H9 (cell line): ENCODE measurements around the gene CXCL8. TPM values are rescaled to one million over a fixed set of nuclear protein-coding genes. Genes with fewer than 3 reads are reported as not detected.

Source experiments
- DNase-seq: peaks from one replicate; pipeline ENCODE4 v3.0.0-alpha.2; 2017
- H2AFZ ChIP-seq: one replicate; pipeline ENCODE4 v1.6.1; 2013; ENCODE audit warnings: mild to moderate bottlenecking, low read length, control low read depth, moderate library complexity
- H2AK5ac ChIP-seq: 2 replicates; pipeline ENCODE4 v1.6.1; 2013; ENCODE audit warnings: low read length, control low read depth, mixed read lengths; ENCODE audit not compliant: insufficient read length
- H2BK120ac ChIP-seq: one replicate; pipeline ENCODE4 v1.6.1; 2013; ENCODE audit warnings: low read depth, mild to moderate bottlenecking, low read length, control low read depth, inconsistent platforms; ENCODE audit not compliant: poor library complexity, severe bottlenecking
- H2BK12ac ChIP-seq: 2 replicates; pipeline ENCODE4 v1.6.1; 2013; ENCODE audit warnings: low read length, control low read depth, mixed read lengths, low read depth; ENCODE audit not compliant: insufficient read length
- H2BK15ac ChIP-seq: 2 replicates; pipeline ENCODE4 v1.6.1; 2013; ENCODE audit warnings: low read depth, low read length, control low read depth
- H2BK20ac ChIP-seq: one replicate; pipeline ENCODE4 v1.6.1; 2013; ENCODE audit warnings: low read depth, mild to moderate bottlenecking, low read length, control low read depth, inconsistent platforms; ENCODE audit not compliant: poor library complexity, severe bottlenecking
- H2BK5ac ChIP-seq: 2 replicates; pipeline ENCODE4 v1.6.1; 2013; ENCODE audit warnings: low read length, control low read depth, mixed read lengths; ENCODE audit not compliant: insufficient read length
- H3K14ac ChIP-seq: 2 replicates; pipeline ENCODE4 v1.6.1; 2013; ENCODE audit warnings: low read length, control low read depth; ENCODE audit not compliant: insufficient read depth
- H3K18ac ChIP-seq: 2 replicates; pipeline ENCODE4 v1.6.1; 2013; ENCODE audit warnings: low read depth, mild to moderate bottlenecking, mixed read lengths, low read length, control low read depth; ENCODE audit not compliant: insufficient read length
- H3K23ac ChIP-seq: 2 replicates; pipeline ENCODE4 v1.6.1; 2013; ENCODE audit warnings: low read length, control low read depth, mixed read lengths, low read depth; ENCODE audit not compliant: insufficient read length
- H3K23me2 ChIP-seq: 2 replicates; pipeline ENCODE4 v1.6.1; 2013; ENCODE audit warnings: low read depth, mild to moderate bottlenecking, mixed read lengths, low read length, control low read depth; ENCODE audit not compliant: insufficient read length, poor library complexity, severe bottlenecking
- H3K27ac ChIP-seq: 2 replicates; pipeline ENCODE4 v1.5.1; 2013; ENCODE audit warnings: low read length, control low read depth, mixed read lengths, low read depth; ENCODE audit not compliant: insufficient read length
- H3K27me3 ChIP-seq: 2 replicates; pipeline ENCODE4 v1.6.1; 2013; ENCODE audit warnings: low read length, control low read depth, inconsistent platforms; ENCODE audit not compliant: insufficient read depth
- H3K4ac ChIP-seq: 2 replicates; pipeline ENCODE4 v1.6.1; 2013; ENCODE audit warnings: low read depth, mild to moderate bottlenecking, control low read depth, inconsistent platforms, low read length, moderate library complexity
- H3K4me1 ChIP-seq: 2 replicates; pipeline ENCODE4 v1.6.1; 2013; ENCODE audit warnings: low read length, control low read depth, inconsistent platforms; ENCODE audit not compliant: insufficient read depth
- H3K4me2 ChIP-seq: 2 replicates; pipeline ENCODE4 v1.6.1; 2013; ENCODE audit warnings: low read length, control low read depth, mixed read lengths; ENCODE audit not compliant: insufficient read length, insufficient read depth
- H3K56ac ChIP-seq: 2 replicates; pipeline ENCODE4 v1.6.1; 2013; ENCODE audit warnings: low read depth, mild to moderate bottlenecking, mixed read lengths, low read length, control low read depth; ENCODE audit not compliant: insufficient read length
- H3K79me1 ChIP-seq: 2 replicates; pipeline ENCODE4 v1.6.1; 2013; ENCODE audit warnings: low read depth, mild to moderate bottlenecking, moderate library complexity, low read length, control low read depth, inconsistent platforms; ENCODE audit not compliant: insufficient read depth, poor library complexity, severe bottlenecking
- H3K79me2 ChIP-seq: 2 replicates; pipeline ENCODE4 v1.6.1; 2013; ENCODE audit warnings: low read length, control low read depth, inconsistent platforms; ENCODE audit not compliant: insufficient read depth
- H3K9ac ChIP-seq: 2 replicates; pipeline ENCODE4 v1.6.1; 2013; ENCODE audit warnings: low read length, control low read depth, mixed read lengths; ENCODE audit not compliant: insufficient read length; ENCODE audit errors: extremely low read depth
- H3K9me3 ChIP-seq: one replicate; pipeline ENCODE4 v1.6.1; 2013; ENCODE audit warnings: low read depth, low read length, inconsistent platforms; ENCODE audit not compliant: control insufficient read depth
- H3T11ph ChIP-seq: one replicate; pipeline ENCODE4 v1.6.1; 2013; ENCODE audit warnings: mild to moderate bottlenecking, low read length, control low read depth, inconsistent platforms
- H4K20me1 ChIP-seq: one replicate; pipeline ENCODE4 v1.6.1; 2013; ENCODE audit not compliant: control insufficient read depth, insufficient read length, insufficient read depth
- H4K5ac ChIP-seq: 2 replicates; pipeline ENCODE4 v1.6.1; 2013; ENCODE audit warnings: low read depth, mild to moderate bottlenecking, mixed read lengths, low read length, control low read depth; ENCODE audit not compliant: insufficient read length
- H4K8ac ChIP-seq: replicated peaks from 2 replicates; pipeline ENCODE4 v1.6.1; 2013; ENCODE audit warnings: low read length, control low read depth, mixed read lengths, low read depth; ENCODE audit not compliant: insufficient read length
- H4K91ac ChIP-seq: 2 replicates; pipeline ENCODE4 v1.6.1; 2013; ENCODE audit warnings: low read depth, mild to moderate bottlenecking, moderate library complexity, mixed read lengths, low read length, control low read depth; ENCODE audit not compliant: insufficient read length
- H3K27ac Mint-ChIP-seq, 3 experiments: 2 replicates in 2 of 3; 3 replicates in 1 of 3; pipeline ENCODE4 v1.8.0; 2020 to 2021; ENCODE audit warnings: mixed read lengths in 3 of 3, mild to moderate bottlenecking in 1 of 3, moderate library complexity in 1 of 3
- H3K27me3 Mint-ChIP-seq: 2 replicates; pipeline ENCODE4 v1.8.0; 2021; ENCODE audit warnings: low read depth, mild to moderate bottlenecking, moderate library complexity, mixed read lengths
- H3K36me3 Mint-ChIP-seq, 3 experiments: 2 replicates in 2 of 3; 3 replicates in 1 of 3; pipeline ENCODE4 v1.8.0; 2020 to 2021; ENCODE audit warnings: low read depth in 3 of 3, mixed read lengths in 3 of 3; ENCODE audit not compliant: insufficient read depth in 1 of 3
- H3K4me1 Mint-ChIP-seq, 2 experiments: 2 replicates each; pipeline ENCODE4 v1.8.0; 2020; ENCODE audit warnings: mixed read lengths in 2 of 2
- H3K4me3 Mint-ChIP-seq, 2 experiments: 2 replicates in 1 of 2; 3 replicates in 1 of 2; pipeline ENCODE4 v1.8.0; 2020 to 2021; ENCODE audit warnings: mild to moderate bottlenecking in 2 of 2, mixed read lengths in 2 of 2, moderate library complexity in 1 of 2
- H3K9me3 Mint-ChIP-seq, 2 experiments: 2 replicates in 1 of 2; 3 replicates in 1 of 2; pipeline ENCODE4 v1.8.0; 2020; ENCODE audit warnings: mild to moderate bottlenecking in 2 of 2, mixed read lengths in 2 of 2, moderate library complexity in 1 of 2
- WGBS: extraction: QIAGEN DNeasy Blood & Tissue Kit; methylation state at CpG from one replicate; pipeline ENCODE4 v1.1.7; 2013; ENCODE audit warnings: missing lambda C conversion rate, low lambda C conversion rate, mixed read lengths; ENCODE audit not compliant: insufficient read length; ENCODE audit errors: extremely low coverage; 5-methylcytosine and 5-hydroxymethylcytosine counted together
- total RNA-seq: library from RNA; stranded (reverse); gene quantifications from 2 replicates; pipeline ENCODE4 v1.2.1, GENCODE V29; 2021
- TF ChIP-seq, protein P1 (sequence below): fragments of 200-600 bp; sonication (generic); conservative IDR thresholded peaks from 3 replicates; pipeline ENCODE4 v1.8.0; 2021; ENCODE audit warnings: antibody characterized with exemption, mild to moderate bottlenecking

CXCL8 gene
- total RNA-seq, 1 experiment from 2014 or later: not detected

GRCh38 chr4:73721435-73721834 lies 18.9 kb upstream of the CXCL8 start:
- Histone ChIP-seq H2BK5ac (no peak overlapping the region), H3K23me2 (no peaks in the 10 kb centered on the region), H2AK5ac (no peak overlapping the region), H3K18ac (no peak overlapping the region), H3K14ac (no peak overlapping the region), H3K79me1 (no peaks in the 10 kb centered on the region), H4K91ac (no peak overlapping the region), H3K79me2 (no peaks in the 10 kb centered on the region), H3K4ac (no peak overlapping the region), H2BK20ac (no peak overlapping the region), H3K27ac (no peak overlapping the region), H4K20me1 (no peaks in the 10 kb centered on the region), H3K4me2 (no peak overlapping the region), H3K9ac (no peak overlapping the region), H2BK12ac (no peak overlapping the region), H3T11ph (no peak overlapping the region), H4K5ac (no peak overlapping the region), H3K27me3 (no peaks in the 10 kb centered on the region), H3K23ac (no peak overlapping the region), H2AFZ (no peak overlapping the region), H4K8ac (no peak overlapping the region), H3K4me1 (no peaks in the 10 kb centered on the region), H3K9me3 (no peaks in the 10 kb centered on the region), H3K56ac (no peak overlapping the region), H2BK120ac (no peak overlapping the region), H2BK15ac (no peak overlapping the region)
- Mint-ChIP-seq H3K9me3 (no peaks in the 10 kb centered on the region), H3K4me1 (peaks cover 0 to 4% of the 10 kb centered on the region in 2 experiments; a peak in 2 of 4 replicates), H3K27ac (no peak overlapping the region), H3K4me3 (no peak overlapping the region), H3K36me3 (no peaks in the 10 kb centered on the region), H3K27me3 (no peaks in the 10 kb centered on the region)
- no CpG with 5 or more reads among the region's 1 CpG for WGBS
- DNase-seq: no peak
- TF ChIP-seq, protein P1, sequence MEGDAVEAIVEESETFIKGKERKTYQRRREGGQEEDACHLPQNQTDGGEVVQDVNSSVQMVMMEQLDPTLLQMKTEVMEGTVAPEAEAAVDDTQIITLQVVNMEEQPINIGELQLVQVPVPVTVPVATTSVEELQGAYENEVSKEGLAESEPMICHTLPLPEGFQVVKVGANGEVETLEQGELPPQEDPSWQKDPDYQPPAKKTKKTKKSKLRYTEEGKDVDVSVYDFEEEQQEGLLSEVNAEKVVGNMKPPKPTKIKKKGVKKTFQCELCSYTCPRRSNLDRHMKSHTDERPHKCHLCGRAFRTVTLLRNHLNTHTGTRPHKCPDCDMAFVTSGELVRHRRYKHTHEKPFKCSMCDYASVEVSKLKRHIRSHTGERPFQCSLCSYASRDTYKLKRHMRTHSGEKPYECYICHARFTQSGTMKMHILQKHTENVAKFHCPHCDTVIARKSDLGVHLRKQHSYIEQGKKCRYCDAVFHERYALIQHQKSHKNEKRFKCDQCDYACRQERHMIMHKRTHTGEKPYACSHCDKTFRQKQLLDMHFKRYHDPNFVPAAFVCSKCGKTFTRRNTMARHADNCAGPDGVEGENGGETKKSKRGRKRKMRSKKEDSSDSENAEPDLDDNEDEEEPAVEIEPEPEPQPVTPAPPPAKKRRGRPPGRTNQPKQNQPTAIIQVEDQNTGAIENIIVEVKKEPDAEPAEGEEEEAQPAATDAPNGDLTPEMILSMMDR: no peak
